GM23338 (cell line): ENCODE measurements around the gene RABGAP1L.

Experiments used
- CTCF ChIP-seq, 2 experiments: fragments of 200-600 bp in 1 of 2; sonication (generic) in 1 of 2; conservative IDR thresholded peaks; 2 replicates each; pipeline versions ENCODE4 v1.5.1 to v1.6.1; 2016 to 2017; ENCODE audit warnings: antibody characterized with exemption in 2 of 2, low read depth in 2 of 2, mild to moderate bottlenecking in 2 of 2, moderate library complexity in 1 of 2
- EZH2 ChIP-seq: fragments of 200-600 bp; sonication (generic); IDR thresholded peaks from one replicate; pipeline ENCODE4 v1.8.0; 2017; ENCODE audit warnings: antibody characterized with exemption, mild to moderate bottlenecking, low read depth; ENCODE audit not compliant: unreplicated experiment
- EZH2phosphoT487 ChIP-seq: fragments of 200-600 bp; sonication (generic); IDR thresholded peaks from one replicate; pipeline ENCODE4 v1.8.1; 2018; ENCODE audit warnings: antibody characterized with exemption; ENCODE audit not compliant: unreplicated experiment
- JUNB ChIP-seq: IDR thresholded peaks from one replicate; pipeline ENCODE4 v1.6.1; 2016; ENCODE audit warnings: antibody characterized with exemption; ENCODE audit not compliant: unreplicated experiment
- POLR2AphosphoS5 ChIP-seq: IDR thresholded peaks from 2 replicates; pipeline ENCODE4 v1.6.1; 2016; ENCODE audit warnings: antibody characterized with exemption, low read depth
- REST ChIP-seq: IDR thresholded peaks from one replicate; pipeline ENCODE4 v1.6.1; 2018; ENCODE audit warnings: antibody characterized with exemption; ENCODE audit not compliant: unreplicated experiment
- ZNF114 ChIP-seq: fragments of 250-450 bp; sonication (Bioruptor Pico); IDR thresholded peaks from 2 replicates; pipeline ENCODE4 v1.5.0; 2020; ENCODE audit warnings: mild to moderate bottlenecking, moderate library complexity

- TF ChIP-seq CTCF (conservative IDR thresholded peaks at IDR 0.05; ENCODE audit: low read depth in 2 of 2) (no peak), POLR2AphosphoS5 (no peak), REST (no peak), ZNF114 (no peak), JUNB (no peak), EZH2 (no peak), EZH2phosphoT487 (no peak)
Observed at GRCh38 chr1:174448531-174448883, 289.2 kb downstream of the RABGAP1L start.
